Smooth muscle cell (in vitro differentiated cells): ENCODE data around the gene PRCD. TPM values are rescaled to one million over a fixed set of nuclear protein-coding genes. Genes with fewer than 3 reads are reported as not detected.

Experiments
- DNase-seq: peaks from one replicate; lab custom pipeline; 2025; ENCODE audit not compliant: unreplicated experiment; lab: John Stamatoyannopoulos, UW
- H2AFZ ChIP-seq: fragments of 200-600 bp; sonication (generic); 2 replicates; pipeline ENCODE4 v1.6.0; 2016; ENCODE audit warnings: antibody characterized with exemption, low read depth, mild to moderate bottlenecking
- H3F3A ChIP-seq: fragments of 200-600 bp; sonication (generic); 2 replicates; pipeline ENCODE4 v1.6.0; 2017; ENCODE audit warnings: antibody characterized with exemption, low read depth
- H3K27ac ChIP-seq: fragments of 200-600 bp; sonication (generic); 2 replicates; pipeline ENCODE4 v1.5.1; 2016; ENCODE audit warnings: low read depth, mild to moderate bottlenecking
- H3K27me3 ChIP-seq: fragments of 200-600 bp; sonication (generic); 2 replicates; pipeline ENCODE4 v1.6.1; 2016; ENCODE audit warnings: low read depth, mild to moderate bottlenecking
- H3K36me3 ChIP-seq: fragments of 200-600 bp; sonication (generic); 2 replicates; pipeline ENCODE4 v1.5.1; 2016; ENCODE audit warnings: low read depth
- H3K4me1 ChIP-seq: fragments of 200-600 bp; sonication (generic); 2 replicates; pipeline ENCODE4 v1.5.1; 2016; ENCODE audit warnings: low read depth
- H3K4me2 ChIP-seq: fragments of 200-600 bp; sonication (generic); 2 replicates; pipeline ENCODE4 v1.6.0; 2016; ENCODE audit warnings: mild to moderate bottlenecking
- H3K4me3 ChIP-seq: fragments of 200-600 bp; sonication (generic); 2 replicates; pipeline ENCODE4 v1.5.1; 2016; ENCODE audit warnings: mild to moderate bottlenecking
- H3K79me2 ChIP-seq: fragments of 200-600 bp; sonication (generic); 2 replicates; pipeline ENCODE4 v1.6.0; 2016; ENCODE audit warnings: low read depth, mild to moderate bottlenecking
- H3K9ac ChIP-seq: fragments of 200-600 bp; sonication (generic); 2 replicates; pipeline ENCODE4 v1.6.0; 2016; ENCODE audit warnings: low read depth
- H3K9me3 ChIP-seq: fragments of 200-600 bp; sonication (generic); replicated peaks from 2 replicates; pipeline ENCODE4 v1.5.1; 2016; ENCODE audit warnings: low read depth
- H4K20me1 ChIP-seq: fragments of 200-600 bp; sonication (generic); 2 replicates; pipeline ENCODE4 v1.6.0; 2016; ENCODE audit warnings: low read depth
- WGBS: methylation state at CpG from one replicate; pipeline ENCODE4 v1.1.7; 2016; ENCODE audit warnings: low lambda C conversion rate; 5-methylcytosine and 5-hydroxymethylcytosine counted together
- polyA plus RNA-seq: library from polyadenylated mRNA; unstranded; fragments of >200 nt; fragmentation: Nextera tagmentation; extraction: Ambion mirVana; gene quantifications from 2 replicates; pipeline ENCODE4 v1.2.1, GENCODE V29; 2016
- total RNA-seq: library from RNA; depleted of rRNA; stranded (reverse); fragments of >200 nt; gene quantifications from 2 replicates; pipeline ENCODE4 v1.2.3, GENCODE V29; 2014
- TF ChIP-seq, protein P1 (sequence below): fragments of 200-600 bp; sonication (generic); IDR thresholded peaks from 2 replicates; pipeline ENCODE4 v1.5.1; 2017; ENCODE audit warnings: borderline replicate concordance, mild to moderate bottlenecking, antibody characterized with exemption; ENCODE audit not compliant: insufficient read depth, poor library complexity, severe bottlenecking

The PRCD gene
- total and polyA plus RNA-seq, 2 experiments from 2014 or later = 0.31 to 5.8 TPM

DNA sequence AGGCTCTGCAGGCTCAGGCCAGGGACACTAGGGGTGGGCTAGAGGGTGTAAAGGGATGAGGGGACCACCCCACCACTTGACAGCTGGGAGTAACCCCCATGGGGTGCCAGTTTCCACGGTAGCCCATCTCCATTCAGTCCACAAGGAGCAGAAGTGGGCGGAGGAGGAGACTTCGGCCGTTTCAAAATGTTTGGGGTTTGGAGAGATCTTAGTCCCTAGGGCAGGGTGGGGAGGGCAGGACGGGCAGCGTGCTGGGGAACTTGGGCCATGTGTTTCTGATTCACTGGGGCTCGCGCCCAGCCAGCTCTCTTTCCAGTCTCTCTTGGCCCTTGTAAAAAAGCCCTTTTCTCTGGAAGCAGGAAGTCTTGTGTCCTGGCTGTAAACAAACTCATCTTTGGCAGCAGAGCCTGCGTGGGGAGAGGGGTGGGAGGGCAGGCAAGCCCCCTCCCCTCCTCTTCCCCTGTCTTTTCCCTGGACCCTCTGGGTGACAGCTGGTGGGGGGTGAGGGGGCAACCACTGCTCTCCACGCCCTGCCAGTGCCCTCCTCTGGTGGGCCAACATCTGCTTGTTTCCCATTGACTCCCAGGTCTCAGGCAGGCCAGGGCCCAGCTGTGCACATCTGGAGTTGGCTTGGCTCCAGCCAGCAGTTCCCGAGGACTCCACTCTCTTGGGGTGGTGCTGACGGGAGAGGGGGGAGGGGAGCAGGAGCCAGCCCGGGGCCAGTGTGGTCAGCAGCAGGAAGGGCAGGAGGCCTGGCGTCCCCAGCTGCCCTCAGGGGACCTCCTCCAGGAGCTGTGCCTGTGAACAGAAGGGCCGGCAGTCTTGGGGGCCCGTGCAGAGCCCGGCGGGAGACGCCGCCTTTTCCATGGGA lies 10.4 kb upstream of the PRCD start:
- TF ChIP-seq, protein P1, sequence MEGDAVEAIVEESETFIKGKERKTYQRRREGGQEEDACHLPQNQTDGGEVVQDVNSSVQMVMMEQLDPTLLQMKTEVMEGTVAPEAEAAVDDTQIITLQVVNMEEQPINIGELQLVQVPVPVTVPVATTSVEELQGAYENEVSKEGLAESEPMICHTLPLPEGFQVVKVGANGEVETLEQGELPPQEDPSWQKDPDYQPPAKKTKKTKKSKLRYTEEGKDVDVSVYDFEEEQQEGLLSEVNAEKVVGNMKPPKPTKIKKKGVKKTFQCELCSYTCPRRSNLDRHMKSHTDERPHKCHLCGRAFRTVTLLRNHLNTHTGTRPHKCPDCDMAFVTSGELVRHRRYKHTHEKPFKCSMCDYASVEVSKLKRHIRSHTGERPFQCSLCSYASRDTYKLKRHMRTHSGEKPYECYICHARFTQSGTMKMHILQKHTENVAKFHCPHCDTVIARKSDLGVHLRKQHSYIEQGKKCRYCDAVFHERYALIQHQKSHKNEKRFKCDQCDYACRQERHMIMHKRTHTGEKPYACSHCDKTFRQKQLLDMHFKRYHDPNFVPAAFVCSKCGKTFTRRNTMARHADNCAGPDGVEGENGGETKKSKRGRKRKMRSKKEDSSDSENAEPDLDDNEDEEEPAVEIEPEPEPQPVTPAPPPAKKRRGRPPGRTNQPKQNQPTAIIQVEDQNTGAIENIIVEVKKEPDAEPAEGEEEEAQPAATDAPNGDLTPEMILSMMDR = no peak
- Histone ChIP-seq H3K9ac (peak overlapping the region; percentile 18), H3K9me3 (no peaks in the 10 kb centered on the region), H3K27me3 (no peaks in the 10 kb centered on the region), H2AFZ (peak overlapping the region; percentile 70), H3F3A (peaks cover 8% of the 10 kb centered on the region), H3K4me3 (no peak overlapping the region), H3K27ac (peak overlapping the region; percentile 87), H3K79me2 (no peaks in the 10 kb centered on the region), H4K20me1 (no peaks in the 10 kb centered on the region), H3K36me3 (no peaks in the 10 kb centered on the region), H3K4me1 (peaks cover 21% of the 10 kb centered on the region), H3K4me2 (peak overlapping the region; percentile 69)
- peak; percentile 77 for DNase-seq
- WGBS = 9% methylated on average over 19 of the region's 20 CpGs

- TF ChIP-seq, protein P1 = no peak
- Histone ChIP-seq H3K36me3 (no peaks in the 10 kb centered on the region), H3K9me3 (no peaks in the 10 kb centered on the region), H3K4me2 (peak overlapping the region; percentile 69), H3K9ac (peak overlapping the region; percentile 2), H3K4me3 (no peak overlapping the region), H3K27ac (peak overlapping the region; percentile 87), H3K27me3 (no peaks in the 10 kb centered on the region), H2AFZ (peak overlapping the region; percentile 70), H4K20me1 (no peaks in the 10 kb centered on the region), H3F3A (peaks cover 8% of the 10 kb centered on the region), H3K4me1 (peaks cover 21% of the 10 kb centered on the region), H3K79me2 (no peaks in the 10 kb centered on the region)
- peak; percentile 68 for DNase-seq
- WGBS = 37% methylated on average over 23 of the region's 23 CpGs
Measured at GRCh38 chr17:76530095-76530723, 9.6 kb upstream of the PRCD start.

GRCh38 chr17:76530811-76531485 lies 8.9 kb upstream of the PRCD start:
- Histone ChIP-seq H3K27ac (peak overlapping the region; percentile 87), H3F3A (peaks cover 8% of the 10 kb centered on the region), H3K4me3 (no peak overlapping the region), H3K4me2 (peak overlapping the region; percentile 69), H3K27me3 (no peaks in the 10 kb centered on the region), H3K79me2 (no peaks in the 10 kb centered on the region), H4K20me1 (no peaks in the 10 kb centered on the region), H2AFZ (peak overlapping the region; percentile 70), H3K36me3 (no peaks in the 10 kb centered on the region), H3K9ac (no peak overlapping the region), H3K9me3 (no peaks in the 10 kb centered on the region), H3K4me1 (peaks cover 21% of the 10 kb centered on the region)
- WGBS = 91% methylated on average over 30 of the region's 32 CpGs
- no peak for DNase-seq
- TF ChIP-seq, protein P1 = no peak
